B cell (primary cell): ENCODE results near the gene KRTAP9-4. TPM values are rescaled to one million over a fixed set of nuclear protein-coding genes. Genes with fewer than 3 reads are reported as not detected.

Experiments used
- ATAC-seq: fragments of 200-7000 bp; cut with Tn5 transposase; one replicate; pipeline ENCODE4 v1.10.0; 2021; ENCODE audit warnings: low read depth, mild to moderate bottlenecking, moderate number of reproducible peaks, moderate library complexity
- CTCF ChIA-PET: fragments of 350-600 bp; sonication (Branson Sonifier 250); formaldehyde crosslinking; loops from one replicate; lab custom pipeline; 2021; ENCODE audit warnings: antibody characterized with exemption, inconsistent platforms; lab: Charles Lee
- POLR2A ChIA-PET: fragments of 350-600 bp; sonication (Branson Sonifier 250); formaldehyde crosslinking; loops from one replicate; lab custom pipeline; 2021; ENCODE audit warnings: antibody characterized with exemption; lab: Charles Lee
- DNase-seq: peaks from one replicate; pipeline ENCODE4 v3.0.0; 2013
- H2AFZ ChIP-seq: 2 replicates; pipeline ENCODE4 v1.6.1; 2012; ENCODE audit warnings: mild to moderate bottlenecking, low read depth, low read length; ENCODE audit not compliant: insufficient read depth, poor library complexity, severe bottlenecking
- H3K27ac ChIP-seq, 2 donors: 1 replicate in 1 of 2; 2 replicates in 1 of 2; pipeline ENCODE4 v1.5.1; 2012 to 2013; ENCODE audit warnings: low read length in 2 of 2, mild to moderate bottlenecking in 2 of 2, moderate library complexity in 1 of 2
- H3K27me3 ChIP-seq, 4 experiments: fragments of 200-600 bp in 1 of 4; sonication (generic) in 1 of 4; replicated peaks in 1 of 4; 1 replicate in 2 of 4; 2 replicates in 2 of 4; pipeline versions ENCODE4 v1.6.1 to v1.7.0; 2013 to 2016; ENCODE audit warnings: low read length in 3 of 4, mild to moderate bottlenecking in 2 of 4, mixed read lengths in 1 of 4, moderate library complexity in 1 of 4; ENCODE audit not compliant: insufficient read depth in 4 of 4, control insufficient read depth in 3 of 4; ENCODE audit errors: control extremely low read depth in 1 of 4
- H3K36me3 ChIP-seq, 2 experiments: replicated peaks in 1 of 2; 1 replicate in 1 of 2; 2 replicates in 1 of 2; pipeline versions ENCODE4 v1.6.1 to v1.7.1; 2013; ENCODE audit warnings: low read length in 1 of 2; ENCODE audit not compliant: insufficient read depth in 2 of 2, control insufficient read depth in 1 of 2; ENCODE audit errors: control extremely low read depth in 1 of 2, extremely low read depth in 1 of 2
- H3K4me1 ChIP-seq, 2 donors: fragments of 200-600 bp in 1 of 2; sonication (generic) in 1 of 2; 1 replicate in 1 of 2; 2 replicates in 1 of 2; pipeline versions ENCODE4 v1.5.1 to v1.6.1; 2013 to 2017; ENCODE audit warnings: low read length in 2 of 2; ENCODE audit not compliant: control insufficient read depth in 2 of 2, insufficient read depth in 2 of 2
- H3K4me2 ChIP-seq: replicated peaks from 2 replicates; pipeline ENCODE3; 2012; ENCODE audit warnings: mild to moderate bottlenecking, low read depth, low read length; ENCODE audit not compliant: poor library complexity, severe bottlenecking
- H3K4me3 ChIP-seq, 5 experiments: fragments of 200-600 bp in 1 of 5; sonication (generic) in 1 of 5; 1 replicate in 3 of 5; 2 replicates in 2 of 5; pipeline versions ENCODE4 v1.5.1 to v1.7.0; 2011 to 2016; ENCODE audit warnings: low read length in 4 of 5, mild to moderate bottlenecking in 4 of 5, low read depth in 2 of 5, control low read depth in 1 of 5, moderate library complexity in 1 of 5; ENCODE audit not compliant: insufficient read depth in 1 of 5; ENCODE audit errors: control extremely low read depth in 1 of 5, extremely low read depth in 1 of 5
- H3K79me2 ChIP-seq: fragments of 200-600 bp; sonication (generic); one replicate; pipeline ENCODE4 v1.6.0; 2016; ENCODE audit warnings: low read length; ENCODE audit not compliant: control insufficient read depth, insufficient read depth
- H3K9ac ChIP-seq: fragments of 200-600 bp; sonication (generic); 2 replicates; pipeline ENCODE4 v1.6.1; 2017; ENCODE audit warnings: mild to moderate bottlenecking, low read length, moderate library complexity
- H3K9me3 ChIP-seq, 3 donors: one replicate each; pipeline versions ENCODE4 v1.6.1 to v1.7.1; 2013; ENCODE audit warnings: low read length in 2 of 3; ENCODE audit not compliant: control insufficient read depth in 2 of 3, insufficient read depth in 1 of 3; ENCODE audit errors: control extremely low read depth in 1 of 3
- H4K20me1 ChIP-seq: 2 replicates; pipeline ENCODE4 v1.6.0; 2012; ENCODE audit warnings: mild to moderate bottlenecking, low read length; ENCODE audit not compliant: insufficient read depth, control insufficient read depth, poor library complexity, severe bottlenecking
- H3K27ac Mint-ChIP-seq: one replicate; pipeline ENCODE4 v1.8.0; 2021; ENCODE audit warnings: mixed read lengths
- H3K27me3 Mint-ChIP-seq: one replicate; pipeline ENCODE4 v1.8.0; 2021; ENCODE audit warnings: mixed read lengths
- H3K4me1 Mint-ChIP-seq: one replicate; pipeline ENCODE4 v1.8.0; 2021; ENCODE audit warnings: mixed read lengths
- H3K4me3 Mint-ChIP-seq: one replicate; pipeline ENCODE4 v1.8.0; 2021; ENCODE audit warnings: mixed read lengths
- H3K9me3 Mint-ChIP-seq: one replicate; pipeline ENCODE4 v1.8.0; 2022; ENCODE audit warnings: mixed read lengths; ENCODE audit not compliant: insufficient read depth
- CTCF ChIP-seq: fragments of 200-600 bp; IDR thresholded peaks from one replicate; pipeline ENCODE4 v1.8.0; 2022; ENCODE audit warnings: antibody characterized with exemption, mild to moderate bottlenecking
- EZH2 ChIP-seq: IDR thresholded peaks from 2 replicates; pipeline ENCODE4 v1.6.1; 2012; ENCODE audit warnings: borderline replicate concordance, low read depth, mild to moderate bottlenecking, moderate library complexity, low read length; ENCODE audit not compliant: insufficient read depth, poor library complexity, severe bottlenecking
- WGBS: methylation state at CpG from one replicate; pipeline ENCODE4 v1.1.5; 2013; ENCODE audit warnings: missing lambda C conversion rate; ENCODE audit not compliant: insufficient coverage; 5-methylcytosine and 5-hydroxymethylcytosine counted together
- intact Hi-C: fragments of 100-400 bp; cut with micrococcal nuclease; formaldehyde crosslinking; loops from one replicate; pipeline ENCODE4 v1.10.0; 2022
- polyA plus RNA-seq: library from polyadenylated mRNA; depleted of rRNA; stranded (reverse); fragments of >200 nt; gene quantifications from 2 replicates; pipeline ENCODE4 v1.2.3, GENCODE V29; 2012
- total RNA-seq, 2 donors: library from RNA; stranded (reverse); fragments of 120-200 nt in 1 of 2; gene quantifications; 1 replicate in 1 of 2; 2 replicates in 1 of 2; pipeline versions ENCODE4 v1.2.3 to v1.2.4, GENCODE V29; 2013 to 2022

The KRTAP9-4 gene
- total and polyA plus RNA-seq, 2 donors (not counting 1 experiment from before 2014, with no cell fraction given), result not detected

- Histone ChIP-seq H3K27ac (no peak overlapping the region), H3K79me2 (no peaks in the 10 kb centered on the region), H4K20me1 (no peaks in the 10 kb centered on the region), H3K4me3 (no peak overlapping the region), H3K36me3 (no peaks in the 10 kb centered on the region), H3K9ac (no peak overlapping the region), H3K27me3 (no peaks in the 10 kb centered on the region), H3K4me1 (peaks cover 0 to 6% of the 10 kb centered on the region in 2 donors), H3K9me3 (no peaks in the 10 kb centered on the region), H2AFZ (no peak overlapping the region), H3K4me2 (no peak overlapping the region)
- ATAC-seq (no peak), DNase-seq (peak; percentile 0)
- TF ChIP-seq CTCF, result no peak
- TF ChIP-seq EZH2, result no peak
- H3K9me3 Mint-ChIP-seq, result no peaks in the 10 kb centered on the region
- ChIA-PET POLR2A (no interaction called here), CTCF (no interaction called here)
- H3K4me3 Mint-ChIP-seq, result no peak overlapping the region
- 0% methylated on average over 1 of the region's 2 CpGs for WGBS
- peaks cover 4% of the 10 kb centered on the region for H3K4me1 Mint-ChIP-seq
- H3K27ac Mint-ChIP-seq, result no peak overlapping the region
- intact Hi-C loops, result no loop called here
- peaks cover 30% of the 10 kb centered on the region for H3K27me3 Mint-ChIP-seq
These were observed 35.1 kb downstream of the KRTAP9-4 start for GRCh38 chr17:41284546-41284945.

GRCh38 chr17:41287050-41287449, 37.6 kb downstream of the KRTAP9-4 start:
- H3K4me2 ChIP-seq, result no peak overlapping the region
- no peak overlapping the region for H3K4me3 Mint-ChIP-seq
- POLR2A ChIA-PET, result no interaction called here

More at GRCh38 chr17:41287050-41287449, 37.6 kb downstream of the KRTAP9-4 start:
- Mint-ChIP-seq H3K27me3 (peaks cover 31% of the 10 kb centered on the region), H3K27ac (no peak overlapping the region), H3K4me1 (peaks cover 4% of the 10 kb centered on the region), H3K9me3 (no peaks in the 10 kb centered on the region)
- no peak overlapping the region for H3K27ac ChIP-seq
- CTCF ChIA-PET, result interaction anchor here (2.1 kb wide), 1 partner anchor 35 kb away, joined by 4 read pairs; no protein-coding TSS in a partner anchor
- TF ChIP-seq EZH2, result no peak
- no peak for TF ChIP-seq CTCF
- H3K36me3 ChIP-seq, result no peaks in the 10 kb centered on the region
- H3K9ac ChIP-seq, result no peak overlapping the region
- no peak overlapping the region for H2AFZ ChIP-seq
- H3K4me3 ChIP-seq, result no peak overlapping the region
- H4K20me1 ChIP-seq, result no peaks in the 10 kb centered on the region
- no peaks in the 10 kb centered on the region for H3K9me3 ChIP-seq
- H3K79me2 ChIP-seq, result no peaks in the 10 kb centered on the region
- intact Hi-C loops, result no loop called here
- H3K4me1 ChIP-seq, result peaks cover 0 to 6% of the 10 kb centered on the region in 2 donors
- H3K27me3 ChIP-seq, result no peaks in the 10 kb centered on the region
- WGBS, result 50% methylated on average over 1 of the region's 3 CpGs
- DNase-seq (peak; percentile 0), ATAC-seq (no peak)
